Measurements from ENCODE around the gene SMIM23. TPM values are rescaled to one million over a fixed set of nuclear protein-coding genes. Genes with fewer than 3 reads are reported as not detected.
A peak's percentile ranks its signal among the peaks of the same experiment; 100 is the strongest.

Gene SMIM23
- total RNA-seq, 2 experiments from 2014 or later = not detected

- POLR2A ChIA-PET = no interaction called here
- H3K9me3 Mint-ChIP-seq (ENCODE audit: insufficient read depth) = no peaks in the 10 kb centered on the region
- H3K27ac Mint-ChIP-seq = no peak overlapping the region
- CTCF ChIA-PET = no interaction called here
- H3K27me3 Mint-ChIP-seq (ENCODE audit: low read depth) = peaks cover 6% of the 10 kb centered on the region
- H3K36me3 Mint-ChIP-seq (ENCODE audit: low read depth) = no peaks in the 10 kb centered on the region
- DNase-seq = peak; percentile 1
- H3K4me3 Mint-ChIP-seq = no peak overlapping the region
- no peak for ATAC-seq
- H3K4me1 Mint-ChIP-seq (ENCODE audit: low read depth) = no peaks in the 10 kb centered on the region
These were observed 30.2 kb upstream of the SMIM23 start for GRCh38 chr5:171755354-171755821.

- Mint-ChIP-seq H3K4me3 (no peak overlapping the region), H3K9me3 (ENCODE audit: insufficient read depth) (no peaks in the 10 kb centered on the region), H3K27me3 (ENCODE audit: low read depth) (peaks cover 6% of the 10 kb centered on the region), H3K4me1 (ENCODE audit: low read depth) (no peaks in the 10 kb centered on the region), H3K27ac (no peak overlapping the region), H3K36me3 (ENCODE audit: low read depth) (no peaks in the 10 kb centered on the region)
- no peak for DNase-seq
- no peak for ATAC-seq
- ChIA-PET CTCF (no interaction called here), POLR2A (interaction anchor here (0.5 kb wide), 1 partner anchor 38 kb away, joined by 3 read pairs; no protein-coding TSS in a partner anchor)
These were observed 27.6 kb upstream of the SMIM23 start for GRCh38 chr5:171757853-171758535.

GRCh38 chr5:171759777-171760176 is 25.8 kb upstream of the SMIM23 start:
- Mint-ChIP-seq H3K27me3 (ENCODE audit: low read depth) (peaks cover 11% of the 10 kb centered on the region), H3K36me3 (ENCODE audit: low read depth) (no peaks in the 10 kb centered on the region), H3K9me3 (ENCODE audit: insufficient read depth) (no peaks in the 10 kb centered on the region), H3K4me3 (no peak overlapping the region), H3K27ac (no peak overlapping the region), H3K4me1 (ENCODE audit: low read depth) (no peaks in the 10 kb centered on the region)
- ChIA-PET POLR2A (no interaction called here), CTCF (no interaction called here)
- no peak for ATAC-seq
- DNase-seq = no peak

GRCh38 chr5:171762021-171762608 is 23.5 kb upstream of the SMIM23 start:
- ATAC-seq = no peak
- H3K4me3 Mint-ChIP-seq = no peak overlapping the region
- no peak for DNase-seq
- peaks cover 12% of the 10 kb centered on the region for H3K27me3 Mint-ChIP-seq (ENCODE audit: low read depth)
- POLR2A ChIA-PET = no interaction called here
- H3K4me1 Mint-ChIP-seq (ENCODE audit: low read depth) = no peaks in the 10 kb centered on the region
- no peaks in the 10 kb centered on the region for H3K36me3 Mint-ChIP-seq (ENCODE audit: low read depth)
- H3K27ac Mint-ChIP-seq = no peak overlapping the region
- H3K9me3 Mint-ChIP-seq (ENCODE audit: insufficient read depth) = peaks cover 3% of the 10 kb centered on the region
- CTCF ChIA-PET = no interaction called here

- Mint-ChIP-seq H3K4me1 (ENCODE audit: low read depth) (no peaks in the 10 kb centered on the region), H3K9me3 (ENCODE audit: insufficient read depth) (peaks cover 6% of the 10 kb centered on the region), H3K36me3 (ENCODE audit: low read depth) (no peaks in the 10 kb centered on the region), H3K4me3 (no peak overlapping the region), H3K27ac (no peak overlapping the region), H3K27me3 (ENCODE audit: low read depth) (peaks cover 15% of the 10 kb centered on the region)
- DNase-seq = no peak
- POLR2A ChIA-PET = no interaction called here
- CTCF ChIA-PET = no interaction called here
- no peak for ATAC-seq
These were observed 22.7 kb upstream of the SMIM23 start for GRCh38 chr5:171762903-171763302.

- H3K27me3 Mint-ChIP-seq (ENCODE audit: low read depth) = peaks cover 18% of the 10 kb centered on the region
- DNase-seq (no peak), ATAC-seq (no peak)
- H3K4me3 Mint-ChIP-seq = no peak overlapping the region
- H3K27ac Mint-ChIP-seq = no peak overlapping the region
- ChIA-PET POLR2A (no interaction called here), CTCF (no interaction called here)
- H3K9me3 Mint-ChIP-seq (ENCODE audit: insufficient read depth) = peaks cover 6% of the 10 kb centered on the region
- no peaks in the 10 kb centered on the region for H3K36me3 Mint-ChIP-seq (ENCODE audit: low read depth)
- no peaks in the 10 kb centered on the region for H3K4me1 Mint-ChIP-seq (ENCODE audit: low read depth)
These were observed 21.4 kb upstream of the SMIM23 start for GRCh38 chr5:171764265-171764664.

- POLR2A ChIA-PET = no interaction called here
- no peaks in the 10 kb centered on the region for H3K4me1 Mint-ChIP-seq (ENCODE audit: low read depth)
- no peak overlapping the region for H3K27ac Mint-ChIP-seq
- H3K27me3 Mint-ChIP-seq (ENCODE audit: low read depth) = peaks cover 20% of the 10 kb centered on the region
- ATAC-seq = no peak
- H3K4me3 Mint-ChIP-seq = no peak overlapping the region
- CTCF ChIA-PET = no interaction called here
- H3K9me3 Mint-ChIP-seq (ENCODE audit: insufficient read depth) = peaks cover 6% of the 10 kb centered on the region
- no peak for DNase-seq
- no peaks in the 10 kb centered on the region for H3K36me3 Mint-ChIP-seq (ENCODE audit: low read depth)
These were observed 18.7 kb upstream of the SMIM23 start for GRCh38 chr5:171766875-171767274.

- CTCF ChIA-PET = no interaction called here
- no peaks in the 10 kb centered on the region for H3K36me3 Mint-ChIP-seq (ENCODE audit: low read depth)
These were observed 15.5 kb upstream of the SMIM23 start for GRCh38 chr5:171770153-171770552.

GRCh38 chr5:171771856-171772255 is 13.8 kb upstream of the SMIM23 start:
- Mint-ChIP-seq H3K4me3 (no peak overlapping the region), H3K27me3 (ENCODE audit: low read depth) (peaks cover 10% of the 10 kb centered on the region), H3K9me3 (ENCODE audit: insufficient read depth) (peaks cover 6% of the 10 kb centered on the region), H3K27ac (no peak overlapping the region), H3K4me1 (ENCODE audit: low read depth) (no peaks in the 10 kb centered on the region), H3K36me3 (ENCODE audit: low read depth) (no peaks in the 10 kb centered on the region)
- CTCF ChIA-PET = no interaction called here
- ATAC-seq (no peak), DNase-seq (no peak)
- POLR2A ChIA-PET = no interaction called here

More at GRCh38 chr5:171770153-171770552, 15.5 kb upstream of the SMIM23 start:
- Mint-ChIP-seq H3K4me3 (no peak overlapping the region), H3K4me1 (ENCODE audit: low read depth) (no peaks in the 10 kb centered on the region), H3K9me3 (ENCODE audit: insufficient read depth) (peaks cover 6% of the 10 kb centered on the region), H3K27ac (no peak overlapping the region), H3K27me3 (ENCODE audit: low read depth) (peaks cover 11% of the 10 kb centered on the region)
- ATAC-seq (no peak), DNase-seq (no peak)
- POLR2A ChIA-PET = no interaction called here

GRCh38 chr5:171773106-171773505 is 12.5 kb upstream of the SMIM23 start:
- Mint-ChIP-seq H3K36me3 (ENCODE audit: low read depth) (no peaks in the 10 kb centered on the region), H3K27me3 (ENCODE audit: low read depth) (peaks cover 5% of the 10 kb centered on the region)

GRCh38 chr5:171774418-171774817 is 11.2 kb upstream of the SMIM23 start:
- no peaks in the 10 kb centered on the region for H3K4me1 Mint-ChIP-seq (ENCODE audit: low read depth)
- DNase-seq = no peak
- POLR2A ChIA-PET = no interaction called here
- no peak overlapping the region for H3K4me3 Mint-ChIP-seq
- peaks cover 2% of the 10 kb centered on the region for H3K27me3 Mint-ChIP-seq (ENCODE audit: low read depth)
- no peak overlapping the region for H3K27ac Mint-ChIP-seq
- H3K9me3 Mint-ChIP-seq (ENCODE audit: insufficient read depth) = no peaks in the 10 kb centered on the region
- CTCF ChIA-PET = no interaction called here
- ATAC-seq = no peak
- H3K36me3 Mint-ChIP-seq (ENCODE audit: low read depth) = no peaks in the 10 kb centered on the region

More at GRCh38 chr5:171773106-171773505, 12.5 kb upstream of the SMIM23 start:
- ChIA-PET POLR2A (interaction anchor here (0.6 kb wide), 1 partner anchor 49 kb away, joined by 4 read pairs; no protein-coding TSS in a partner anchor), CTCF (no interaction called here)
- H3K9me3 Mint-ChIP-seq (ENCODE audit: insufficient read depth) = no peaks in the 10 kb centered on the region
- DNase-seq (no peak), ATAC-seq (no peak)
- H3K4me3 Mint-ChIP-seq = no peak overlapping the region
- H3K4me1 Mint-ChIP-seq (ENCODE audit: low read depth) = no peaks in the 10 kb centered on the region
- no peak overlapping the region for H3K27ac Mint-ChIP-seq

GRCh38 chr5:171776213-171776612 is 9.4 kb upstream of the SMIM23 start:
- Mint-ChIP-seq H3K27ac (no peak overlapping the region), H3K4me1 (ENCODE audit: low read depth) (no peaks in the 10 kb centered on the region), H3K9me3 (ENCODE audit: insufficient read depth) (no peaks in the 10 kb centered on the region), H3K4me3 (no peak overlapping the region), H3K36me3 (ENCODE audit: low read depth) (no peaks in the 10 kb centered on the region), H3K27me3 (ENCODE audit: low read depth) (no peaks in the 10 kb centered on the region)
- ChIA-PET POLR2A (no interaction called here), CTCF (no interaction called here)
- ATAC-seq (no peak), DNase-seq (no peak)
